ENCODE results near the gene ADORA1. TPM values are rescaled to one million over a fixed set of nuclear protein-coding genes. Genes with fewer than 3 reads are reported as not detected.
A peak's percentile ranks its signal among the peaks of the same experiment; 100 is the strongest.

ADORA1 gene
- total RNA-seq (2014; rRNA removed; shearing (Covaris generic); ENCODE audit: low replicate concordance), result 0.94 and 1.5 TPM in 2 replicates

DNA sequence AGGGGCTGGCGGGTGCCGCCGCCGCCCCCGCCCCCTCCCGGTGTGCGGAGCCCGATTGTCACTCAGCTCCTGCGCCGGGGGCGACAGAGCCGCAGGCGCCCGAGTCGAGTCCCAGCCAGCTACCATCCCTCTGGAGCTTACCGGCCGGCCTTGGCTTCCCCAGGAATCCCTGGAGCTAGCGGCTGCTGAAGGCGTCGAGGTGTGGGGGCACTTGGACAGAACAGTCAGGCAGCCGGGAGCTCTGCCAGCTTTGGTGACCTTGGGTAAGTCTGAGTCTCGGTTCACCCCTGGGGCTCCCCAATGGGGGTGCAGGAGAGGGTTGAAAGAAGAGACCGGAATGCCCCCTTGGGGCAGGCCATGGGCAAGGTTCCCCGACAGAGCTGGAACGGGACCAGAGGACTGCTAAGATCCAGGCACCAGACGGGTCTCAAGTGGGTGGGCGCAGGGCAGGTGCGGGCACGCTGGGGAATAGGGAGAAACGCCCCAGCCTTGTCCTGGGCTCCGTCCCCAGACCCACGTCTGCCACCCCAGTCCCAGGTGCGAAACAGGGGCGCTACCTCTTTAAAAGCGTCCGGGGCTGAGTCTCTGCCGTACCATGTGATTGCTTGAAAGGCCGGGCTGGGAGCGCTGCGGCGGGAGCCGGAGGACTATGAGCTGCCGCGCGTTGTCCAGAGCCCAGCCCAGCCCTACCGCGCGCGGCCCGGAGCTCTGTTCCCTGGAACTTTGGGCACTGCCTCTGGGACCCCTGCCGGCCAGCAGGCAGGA lies at the start of gene ADORA1:
TSS of gene ADORA1 (plus strand) at position 61 of the 765 bp plus-strand sequence. CDS start 1,116 bp downstream, outside the sequence.
- peak; percentile 75 for DNase-seq
- Histone ChIP-seq H3K9me3 (no peaks in the 10 kb centered on the region), H3K4me3 (peak within 1 kb of the TSS; percentile 42), H3K27me3 (no peaks in the 10 kb centered on the region), H3K36me3 (no peaks in the 10 kb centered on the region)

DNA sequence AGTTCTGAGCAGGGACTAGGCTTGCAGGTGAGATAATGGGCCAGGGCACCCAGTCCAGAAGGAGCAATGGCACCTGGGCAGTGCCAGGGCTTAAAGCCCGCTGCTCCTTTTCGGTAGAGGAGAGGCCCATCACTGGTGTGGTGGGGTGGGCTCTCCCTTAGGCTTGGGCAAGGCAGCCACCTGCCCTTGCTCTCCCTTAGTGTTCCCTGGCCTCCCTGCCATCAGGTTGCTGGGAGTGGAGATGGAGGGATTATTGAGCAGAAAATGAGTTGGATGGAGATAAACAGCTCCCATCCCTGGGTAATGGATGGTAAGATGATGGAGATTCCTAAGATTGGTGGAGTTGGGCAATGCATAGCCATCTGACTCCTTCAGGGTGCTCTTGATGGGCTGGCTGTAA lies 49.6 kb upstream of the ADORA1 start:
- DNase-seq, result no peak
- H3K27me3 ChIP-seq, result no peaks in the 10 kb centered on the region
- H3K36me3 ChIP-seq, result no peaks in the 10 kb centered on the region
- H3K9me3 ChIP-seq, result no peaks in the 10 kb centered on the region
- no peak overlapping the region for H3K4me3 ChIP-seq

DNA sequence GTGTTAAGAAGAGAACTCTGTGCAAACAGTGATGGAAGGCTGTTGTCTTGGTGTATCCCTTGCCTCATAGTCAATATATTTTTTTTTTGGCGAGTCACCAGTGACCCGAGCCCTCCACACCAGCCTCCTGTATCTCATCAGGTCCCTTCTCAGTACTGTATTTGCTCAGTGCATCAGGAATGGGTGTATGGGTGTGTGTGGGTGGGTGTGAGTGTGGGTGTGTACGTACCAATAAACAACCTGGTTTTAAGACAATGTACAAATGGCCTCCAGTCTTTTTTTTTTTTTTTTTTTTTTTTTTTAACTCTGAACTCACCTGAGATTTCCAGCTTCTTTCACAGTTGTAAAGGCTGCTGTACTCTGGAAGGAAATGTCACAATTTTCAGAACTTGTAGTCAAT lies 49.0 kb upstream of the ADORA1 start:
- DNase-seq, result no peak
- Histone ChIP-seq H3K36me3 (no peaks in the 10 kb centered on the region), H3K9me3 (no peaks in the 10 kb centered on the region), H3K27me3 (no peaks in the 10 kb centered on the region), H3K4me3 (no peak overlapping the region)

- DNase-seq, result no peak
- H3K27me3 ChIP-seq, result no peaks in the 10 kb centered on the region
Measured at GRCh38 chr1:203080456-203080855, 47.1 kb upstream of the ADORA1 start.

GRCh38 chr1:203081465-203082230 lies 45.9 kb upstream of the ADORA1 start:
- no peaks in the 10 kb centered on the region for H3K9me3 ChIP-seq
- DNase-seq, result no peak
- no peak overlapping the region for H3K4me3 ChIP-seq
- H3K36me3 ChIP-seq, result no peaks in the 10 kb centered on the region
- no peaks in the 10 kb centered on the region for H3K27me3 ChIP-seq

More at GRCh38 chr1:203080456-203080855, 47.1 kb upstream of the ADORA1 start:
- Histone ChIP-seq H3K36me3 (no peaks in the 10 kb centered on the region), H3K9me3 (no peaks in the 10 kb centered on the region), H3K4me3 (no peak overlapping the region)

GRCh38 chr1:203082231-203082505 lies 45.4 kb upstream of the ADORA1 start:
- Histone ChIP-seq H3K4me3 (no peak overlapping the region), H3K27me3 (no peaks in the 10 kb centered on the region), H3K36me3 (no peaks in the 10 kb centered on the region), H3K9me3 (no peaks in the 10 kb centered on the region)
- no peak for DNase-seq

- no peaks in the 10 kb centered on the region for H3K36me3 ChIP-seq
- DNase-seq, result no peak
- H3K27me3 ChIP-seq, result no peaks in the 10 kb centered on the region
- H3K4me3 ChIP-seq, result no peak overlapping the region
- H3K9me3 ChIP-seq, result no peaks in the 10 kb centered on the region
Measured at GRCh38 chr1:203082571-203083462, 44.7 kb upstream of the ADORA1 start.

- H3K27me3 ChIP-seq, result no peaks in the 10 kb centered on the region
Measured at GRCh38 chr1:203083463-203083921, 44.0 kb upstream of the ADORA1 start.

GRCh38 chr1:203084588-203085527 lies 42.7 kb upstream of the ADORA1 start:
- Histone ChIP-seq H3K36me3 (no peaks in the 10 kb centered on the region), H3K4me3 (no peak overlapping the region), H3K27me3 (no peaks in the 10 kb centered on the region), H3K9me3 (no peaks in the 10 kb centered on the region)
- DNase-seq, result no peak

More at GRCh38 chr1:203083463-203083921, 44.0 kb upstream of the ADORA1 start:
- Histone ChIP-seq H3K4me3 (no peak overlapping the region), H3K36me3 (no peaks in the 10 kb centered on the region), H3K9me3 (no peaks in the 10 kb centered on the region)
- no peak for DNase-seq

- Histone ChIP-seq H3K27me3 (no peaks in the 10 kb centered on the region), H3K36me3 (no peaks in the 10 kb centered on the region), H3K9me3 (no peaks in the 10 kb centered on the region), H3K4me3 (no peak within 1 kb of the TSS)
- DNase-seq, result no peak
Measured at GRCh38 chr1:203085528-203086406, 41.8 kb upstream of the ADORA1 start, which contains the start of gene MYOG. Gene MYOG, minus strand, starts transcription at chr1:203086012. Its CDS starts 51 bp downstream, at chr1:203085961.

DNA sequence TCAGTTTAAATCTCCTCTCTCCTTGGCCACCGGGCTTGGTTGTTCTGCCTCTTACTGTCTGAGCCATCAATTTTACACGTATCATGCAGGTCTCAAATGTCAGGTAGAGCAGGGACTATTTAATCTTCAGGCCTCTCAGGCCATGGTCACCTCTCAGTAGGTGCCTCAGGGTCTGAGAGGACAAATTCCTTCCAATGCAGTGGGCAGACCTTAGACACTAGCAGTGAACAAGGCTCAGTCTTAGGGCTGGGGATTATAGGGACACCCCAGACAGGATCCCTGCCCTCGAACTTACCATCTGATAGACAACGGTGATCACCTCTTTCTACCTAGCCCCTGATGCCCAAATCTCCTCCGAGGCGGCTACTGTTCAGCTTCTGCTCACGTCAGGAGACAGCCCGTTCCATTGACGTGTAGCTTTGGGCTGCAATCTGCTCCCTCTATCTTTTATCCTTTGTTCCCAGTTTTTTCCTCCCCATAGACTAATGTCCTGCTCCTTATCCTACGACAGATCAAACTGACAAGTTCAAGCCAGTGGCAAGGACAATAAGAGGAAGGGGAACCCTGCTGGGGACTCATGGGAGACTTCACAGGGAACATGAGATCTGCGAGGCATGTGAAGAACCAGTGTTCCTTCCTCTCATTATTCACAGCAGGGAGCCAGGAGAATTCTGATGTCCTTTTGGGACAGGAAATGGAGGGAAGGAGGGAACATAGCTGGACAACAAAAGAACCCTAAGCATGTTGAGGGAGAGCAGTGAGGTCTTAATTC lies 40.3 kb upstream of the ADORA1 start:
- H3K36me3 ChIP-seq, result no peaks in the 10 kb centered on the region
- H3K9me3 ChIP-seq, result no peaks in the 10 kb centered on the region
- no peak overlapping the region for H3K4me3 ChIP-seq
- DNase-seq, result no peak
- no peaks in the 10 kb centered on the region for H3K27me3 ChIP-seq

DNA sequence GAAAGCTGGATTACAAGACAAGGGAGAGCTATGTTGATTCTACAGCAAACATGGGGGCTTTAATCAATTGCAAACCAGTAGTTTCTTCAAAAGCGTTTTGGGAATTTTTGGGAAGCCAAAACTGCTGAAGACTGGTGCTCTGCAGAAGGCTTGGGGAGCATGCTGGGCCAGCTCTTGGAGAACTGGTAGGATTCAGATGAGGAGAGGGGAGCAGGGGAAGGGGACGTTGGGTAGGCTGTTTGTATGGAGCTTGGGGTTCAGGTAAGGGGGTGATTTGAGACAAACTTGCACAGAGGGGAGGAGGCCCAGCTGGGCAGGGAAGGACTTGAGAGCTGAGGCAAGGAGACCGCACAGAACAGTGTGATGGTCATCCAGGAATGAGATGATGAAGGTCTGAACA lies 39.1 kb upstream of the ADORA1 start:
- DNase-seq, result no peak
- H3K27me3 ChIP-seq, result no peaks in the 10 kb centered on the region

GRCh38 chr1:203089001-203089650 lies 38.4 kb upstream of the ADORA1 start:
- peaks cover 6% of the 10 kb centered on the region; the same call in 1 of the 2 replicates for H3K9me3 ChIP-seq
- H3K36me3 ChIP-seq, result no peaks in the 10 kb centered on the region
- H3K27me3 ChIP-seq, result no peaks in the 10 kb centered on the region
- DNase-seq, result no peak
- H3K4me3 ChIP-seq, result no peak overlapping the region

More for the DNA sequence above, 39.1 kb upstream of the ADORA1 start:
- Histone ChIP-seq H3K4me3 (no peak overlapping the region), H3K9me3 (peaks cover 2% of the 10 kb centered on the region; the same call in 1 of the 2 replicates), H3K36me3 (no peaks in the 10 kb centered on the region)

GRCh38 chr1:203089651-203090045 lies 37.9 kb upstream of the ADORA1 start:
- H3K9me3 ChIP-seq, result peaks cover 10% of the 10 kb centered on the region
- H3K4me3 ChIP-seq, result no peak overlapping the region
- no peak for DNase-seq
- no peaks in the 10 kb centered on the region for H3K36me3 ChIP-seq
- no peaks in the 10 kb centered on the region for H3K27me3 ChIP-seq

Data from MG63 (cell line).